ENCODE measurements around the gene ILRUN. TPM values are rescaled to one million over a fixed set of nuclear protein-coding genes. Genes with fewer than 3 reads are reported as not detected.

Gene ILRUN
- 31.2 and 40.9 TPM in 2 replicates for total RNA-seq

GRCh38 chr6:34696739-34697543 lies at the start of gene ILRUN:
Gene ILRUN (minus strand): TSS chr6:34696767. CDS start chr6:34696603, 164 bp downstream.

Small RNA genes within 50 kb of the gene (small RNA-seq; reads per million reads assigned to genes)
- gene RN7SL200P: 0.11 reads per million

Other genes starting within 250 kb of the ILRUN start
- gene PACSIN1, start 230.7 kb downstream of the ILRUN start, total RNA-seq: not detected in 2 replicates
- gene SPDEF, start 140.4 kb downstream of the ILRUN start, total RNA-seq: not detected in 2 replicates
- 60.0 and 90.0 TPM in 2 replicates for gene SNRPC, start 60.7 kb upstream of the ILRUN start, total RNA-seq
- gene BLTP3A, start 95.3 kb upstream of the ILRUN start, total RNA-seq: 4.4 and 7.6 TPM in 2 replicates
- 14.0 and 16.0 TPM in 2 replicates for gene TAF11, start 191.3 kb upstream of the ILRUN start, total RNA-seq
- 5.5 and 10.0 TPM in 2 replicates for gene ANKS1A, start 192.5 kb upstream of the ILRUN start, total RNA-seq

Data from subcutaneous preadipocyte (primary cell).